HG03039 (cell line): ENCODE measurements around the gene STUB1.

Experiments used
- ATAC-seq: cut with Tn5 transposase; IDR thresholded peaks from one replicate; pipeline ENCODE4 v1.9.1; 2021; ENCODE audit warnings: mild to moderate bottlenecking, moderate library complexity; ENCODE audit not compliant: unreplicated experiment

The STUB1 gene

GRCh38 chr16:722835-723633 lies 42.8 kb downstream of the STUB1 start:
- ATAC-seq: no peak

GRCh38 chr16:723695-724094 lies 43.5 kb downstream of the STUB1 start:
- ATAC-seq: no peak

DNA sequence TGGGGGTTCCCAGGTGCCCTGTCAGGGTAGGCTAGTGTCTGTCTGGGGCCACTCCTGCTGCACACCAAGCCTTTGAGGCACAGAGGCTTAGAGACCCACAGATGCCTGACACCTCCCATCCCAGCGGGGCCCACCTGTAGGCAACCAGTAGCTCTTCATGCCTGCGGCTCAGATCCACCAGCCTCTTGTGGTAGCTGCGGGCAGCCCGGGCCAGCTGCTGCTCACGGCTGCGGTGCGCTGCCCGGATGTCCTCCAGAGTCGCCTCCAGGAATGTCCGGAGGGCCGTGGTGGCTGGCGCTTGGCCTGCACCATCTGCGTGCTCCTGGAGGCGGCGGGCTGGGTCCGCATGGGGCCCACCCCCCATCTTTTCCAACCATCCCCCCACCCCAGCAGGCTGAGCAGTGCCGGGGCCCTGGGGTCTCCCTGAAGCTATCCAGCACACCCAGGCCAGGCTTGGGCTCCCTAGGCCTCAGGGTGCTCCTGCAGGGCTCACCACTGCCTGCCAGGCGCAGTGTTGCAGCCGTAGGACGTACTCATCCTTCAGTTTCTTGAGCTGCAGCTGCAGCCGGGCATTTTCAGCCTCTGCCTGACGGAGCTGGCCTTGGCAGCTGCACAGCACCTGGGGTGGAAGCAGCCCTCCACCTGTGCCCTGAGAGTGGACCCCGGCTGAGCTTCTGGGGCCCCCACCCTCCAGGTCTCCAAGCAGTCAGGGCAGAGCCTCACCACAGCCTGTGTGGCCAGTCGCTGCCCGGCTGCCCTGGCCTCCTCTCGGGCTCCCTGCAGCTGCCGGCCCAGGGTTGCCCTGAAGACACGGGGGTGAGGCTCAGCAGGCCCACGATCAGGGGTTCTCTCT lies 44.2 kb downstream of the STUB1 start:
- ATAC-seq: no peak

DNA sequence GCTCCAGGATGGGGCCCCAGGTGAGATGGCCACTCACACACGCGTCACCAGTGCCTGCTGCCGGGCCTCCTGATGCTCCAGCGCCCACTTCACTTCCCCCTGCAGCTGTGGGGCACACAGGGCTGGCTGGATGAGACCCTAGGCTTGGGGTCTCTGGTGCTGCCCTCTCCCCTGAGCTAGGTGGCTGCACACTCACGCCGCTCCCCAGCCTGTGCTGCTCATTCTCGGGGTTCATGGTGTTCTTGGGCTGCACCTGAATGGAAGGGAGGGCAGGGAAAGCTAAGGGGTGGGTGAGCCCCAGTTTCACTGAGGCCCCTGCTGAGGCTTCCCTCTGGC lies 44.8 kb downstream of the STUB1 start:
- no peak for ATAC-seq

DNA sequence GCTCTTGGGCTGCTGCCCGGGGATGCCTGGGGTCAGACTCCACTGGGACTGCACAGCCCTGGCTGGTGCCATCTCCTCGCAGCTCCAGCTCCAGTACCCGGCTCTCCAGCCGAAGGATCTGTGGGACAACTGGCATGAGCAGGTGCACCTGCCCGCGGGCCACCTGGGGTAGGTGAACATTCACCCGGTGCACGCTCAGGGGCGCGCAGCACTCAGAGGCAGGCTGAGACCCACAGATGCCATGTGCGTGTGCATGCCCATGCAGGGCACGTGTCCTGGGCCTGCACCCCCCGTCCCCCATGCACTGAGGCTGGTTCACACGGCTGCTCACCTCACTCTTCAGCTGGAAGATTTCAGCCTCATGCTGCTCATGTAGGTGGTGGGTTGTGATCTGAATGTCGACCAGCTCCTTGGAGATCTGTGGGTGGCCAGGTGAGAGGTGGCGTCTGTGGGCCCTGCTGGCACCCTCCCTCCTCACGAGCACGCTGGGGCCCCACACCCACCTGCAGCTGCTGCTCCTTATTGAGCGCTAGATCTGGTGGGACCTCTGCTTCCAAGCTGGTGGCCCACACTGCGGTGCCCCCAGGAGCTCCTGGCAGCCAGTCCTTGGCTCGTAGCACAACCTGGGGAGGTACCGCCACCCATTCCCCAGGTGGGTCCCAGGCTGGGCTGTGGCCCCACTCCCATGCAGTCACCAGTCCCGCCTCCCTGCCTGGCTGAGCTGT lies 45.4 kb downstream of the STUB1 start:
- no peak for ATAC-seq

GRCh38 chr16:726188-726437 lies 45.9 kb downstream of the STUB1 start:
- no peak for ATAC-seq

DNA sequence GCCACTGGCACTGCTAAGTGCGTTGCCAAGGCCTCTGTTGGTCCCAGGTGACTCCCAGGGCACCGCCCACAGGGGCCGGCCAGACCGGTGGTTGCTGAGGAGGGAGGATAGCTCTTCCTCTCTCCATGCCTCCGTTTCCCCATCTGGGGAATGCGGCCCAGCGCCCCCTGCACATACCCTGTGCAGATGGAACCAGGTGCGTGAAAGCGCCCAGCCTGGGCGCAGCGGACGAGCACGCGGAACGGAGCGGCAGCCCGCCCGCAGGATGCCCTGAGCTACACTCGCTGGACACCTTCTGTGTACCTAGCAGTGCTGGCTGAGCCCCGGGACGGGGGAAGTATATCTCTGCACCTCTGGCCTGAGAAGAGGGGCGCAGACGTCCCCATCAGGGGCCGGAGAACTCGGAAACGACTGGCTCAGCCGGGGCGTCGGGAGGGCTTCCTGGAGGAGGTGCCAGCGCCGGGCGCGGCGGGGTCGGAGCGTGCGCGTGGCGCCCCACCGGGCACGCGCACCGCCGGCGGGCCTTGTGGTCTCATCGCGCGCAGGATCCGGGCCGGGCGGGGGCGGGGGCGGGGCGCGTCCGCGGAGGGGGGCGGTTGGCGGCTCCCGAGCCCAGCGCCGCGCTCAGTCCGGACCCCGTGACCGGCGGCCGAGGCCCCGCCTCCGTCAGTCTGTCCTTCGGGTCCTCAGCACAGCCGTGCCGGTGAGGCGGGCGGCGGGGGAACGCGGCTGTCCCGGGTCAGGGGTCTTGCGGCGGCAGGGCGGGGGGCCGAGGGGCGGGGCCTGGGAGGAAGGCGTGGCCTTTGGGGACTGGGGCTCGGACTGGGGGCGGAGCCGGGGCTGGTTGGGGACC lies 46.5 kb downstream of the STUB1 start, which contains the start of the genes CCDC78 and HAGHL:
CCDC78 (minus strand) TSS at position 6 of the 853 bp plus-strand sequence. CDS start 76 bp downstream, outside the sequence.
HAGHL (plus strand) TSS at position 669 of the 853 bp plus-strand sequence. CDS start 404 bp downstream, outside the sequence.
- no peak for ATAC-seq

GRCh38 chr16:727291-727977 lies 47.2 kb downstream of the STUB1 start:
- ATAC-seq: no peak

GRCh38 chr16:728131-728889 lies 48.1 kb downstream of the STUB1 start:
- no peak for ATAC-seq

DNA sequence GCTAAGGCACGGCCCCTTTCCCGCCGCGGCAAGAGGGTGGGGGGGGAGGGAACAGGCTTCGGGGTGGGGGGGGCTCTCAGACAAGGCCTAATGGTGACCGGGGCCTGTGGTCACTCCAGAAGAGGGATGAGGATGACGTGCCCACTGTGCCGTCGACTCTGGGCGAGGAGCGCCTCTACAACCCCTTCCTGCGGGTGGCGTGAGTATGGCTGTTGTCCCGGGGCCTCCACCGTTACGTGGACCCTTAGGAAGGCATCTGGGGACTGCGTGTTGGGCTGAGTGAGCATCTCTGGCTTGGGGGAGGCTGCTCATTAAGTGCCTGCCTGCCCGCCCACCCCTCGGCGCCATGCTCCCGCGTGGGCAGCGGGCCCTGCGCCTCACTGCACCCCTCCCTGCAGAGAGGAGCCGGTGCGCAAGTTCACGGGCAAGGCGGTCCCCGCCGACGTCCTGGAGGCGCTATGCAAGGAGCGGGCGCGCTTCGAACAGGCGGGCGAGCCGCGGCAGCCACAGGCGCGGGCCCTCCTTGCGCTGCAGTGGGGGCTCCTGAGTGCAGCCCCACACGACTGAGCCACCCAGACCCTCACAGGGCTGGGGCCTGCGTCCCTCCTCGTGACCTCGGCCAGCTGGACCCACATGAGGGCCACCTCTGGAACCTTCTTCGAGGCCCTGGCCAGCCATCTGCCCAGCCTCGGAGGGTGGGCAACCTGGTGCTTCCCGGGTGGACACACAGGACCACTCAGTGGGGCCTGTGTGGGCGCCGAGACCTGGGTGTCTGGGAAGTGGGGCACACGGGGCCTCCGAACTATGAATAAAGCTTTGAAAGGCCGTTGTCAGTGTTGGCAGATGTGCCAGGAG lies 48.9 kb downstream of the STUB1 start:
- ATAC-seq: no peak

- ATAC-seq: no peak
Observed at GRCh38 chr16:729768-730665, 49.8 kb downstream of the STUB1 start.

DNA sequence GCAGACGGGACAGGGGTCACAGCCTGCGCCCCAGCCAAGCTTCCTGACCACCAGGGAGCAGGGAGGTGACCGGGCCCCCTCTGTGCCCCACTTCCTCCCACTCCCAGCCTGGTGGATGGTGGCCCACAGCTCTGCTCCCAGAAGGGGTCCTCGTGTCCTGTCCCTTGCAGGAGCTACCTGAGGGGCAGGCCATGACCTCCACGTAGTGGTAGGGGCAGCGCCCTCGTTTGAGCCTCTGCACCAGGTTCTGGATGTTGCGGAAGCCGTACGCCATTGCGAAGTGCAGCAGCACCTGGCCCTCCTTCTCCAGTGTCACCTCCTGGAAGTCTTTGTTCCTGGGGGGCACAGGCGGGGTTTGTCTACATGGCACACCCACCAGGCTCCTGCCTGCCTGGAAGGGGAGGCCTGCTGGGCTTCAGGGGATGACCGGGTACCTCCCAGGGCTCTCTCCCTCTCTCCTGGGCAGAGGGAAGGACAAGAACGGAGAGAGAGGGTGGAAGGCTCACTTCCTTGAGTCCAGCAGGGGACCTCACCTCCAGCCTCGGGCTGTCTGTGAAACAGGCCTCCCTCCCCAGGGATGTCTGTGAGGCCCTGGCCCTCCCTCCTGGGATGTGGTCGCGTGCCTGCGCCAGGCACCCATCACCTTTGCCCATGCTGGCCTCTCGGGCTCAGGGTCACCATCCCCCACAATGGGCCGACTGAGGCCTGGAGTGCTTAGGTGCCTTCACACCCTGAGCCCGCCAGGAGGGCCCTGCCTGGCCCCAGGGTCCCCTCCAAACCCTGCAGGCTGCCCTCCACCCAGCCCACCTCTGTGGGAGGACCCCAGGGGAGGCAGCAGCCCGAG lies 50.7 kb downstream of the STUB1 start:
- no peak for ATAC-seq

- no peak for ATAC-seq
Observed at GRCh38 chr16:732332-732731, 52.1 kb downstream of the STUB1 start.
